ENCODE measurements around the gene TRIM67.

TRIM67 gene

GRCh38 chr1:231233735-231234417 is 72.0 kb downstream of the TRIM67 start:
- DNase-seq (ENCODE audit: low read depth): no peak

DNA sequence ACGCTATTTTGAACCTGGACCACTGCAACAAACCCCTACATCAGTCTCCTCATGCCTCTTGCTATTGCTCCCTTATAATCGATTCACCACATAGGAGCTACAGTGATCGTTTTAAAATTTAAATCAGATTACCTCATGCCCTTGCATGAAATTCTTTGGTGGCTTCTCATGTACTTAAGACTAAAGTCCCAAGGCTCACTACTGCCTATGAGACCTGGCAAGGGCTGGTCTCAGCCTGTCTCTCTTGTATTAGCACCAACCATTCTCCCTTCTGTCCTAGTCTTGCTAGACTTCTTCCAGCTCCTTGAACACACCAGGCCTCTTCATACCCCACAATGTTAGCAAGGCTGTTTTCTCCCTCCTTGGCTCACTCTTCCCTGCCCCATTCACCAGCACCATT is 72.6 kb downstream of the TRIM67 start:
- DNase-seq (ENCODE audit: low read depth): no peak

- DNase-seq (ENCODE audit: low read depth): no peak
Observed at GRCh38 chr1:231235526-231236207, 73.8 kb downstream of the TRIM67 start.

DNA sequence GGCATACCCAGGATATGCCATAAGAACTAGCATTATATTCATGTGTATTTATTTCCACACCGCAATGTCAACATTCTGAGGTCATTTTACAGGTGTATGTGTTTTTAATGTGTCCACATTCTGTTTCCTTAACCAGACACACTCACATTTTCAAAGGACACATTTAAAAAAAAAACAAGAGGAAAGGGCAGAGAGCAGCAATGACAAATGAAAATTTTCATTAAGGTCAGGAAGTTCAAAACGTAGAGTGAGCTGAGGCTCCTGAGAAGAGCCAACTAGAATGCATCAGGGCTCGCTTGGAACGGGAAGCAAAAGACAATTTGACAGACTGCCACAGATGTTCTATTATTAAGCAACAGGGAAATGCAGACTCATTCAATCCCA is 74.3 kb downstream of the TRIM67 start:
- DNase-seq (ENCODE audit: low read depth): no peak

DNA sequence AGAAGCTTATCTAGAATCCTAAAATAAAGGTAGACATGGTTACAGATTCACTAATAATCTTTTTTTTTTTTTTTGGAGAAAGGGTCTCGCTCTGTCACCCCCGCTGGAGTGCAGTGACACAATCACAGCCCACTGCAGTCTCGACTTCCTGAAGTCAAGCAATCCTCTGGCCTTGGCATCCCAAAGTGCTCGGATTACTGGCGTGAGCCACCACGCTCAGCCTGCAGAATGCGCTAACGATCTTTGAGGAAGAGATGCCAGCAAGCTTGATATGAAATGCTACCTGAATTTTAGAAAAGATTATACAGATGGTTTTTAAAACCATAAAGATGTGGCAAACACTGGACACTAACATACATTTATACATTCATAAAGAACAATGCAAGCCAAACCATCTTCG is 75.1 kb downstream of the TRIM67 start:
- no peak for DNase-seq (ENCODE audit: low read depth)

GRCh38 chr1:231238298-231238697 is 76.4 kb downstream of the TRIM67 start:
- DNase-seq (ENCODE audit: low read depth): no peak

GRCh38 chr1:231240531-231240882 is 78.6 kb downstream of the TRIM67 start:
- no peak for DNase-seq (ENCODE audit: low read depth)

GRCh38 chr1:231240883-231241735 is 79.3 kb downstream of the TRIM67 start, which contains the start of gene GNPAT:
TSS of gene GNPAT (plus strand) at chr1:231241212. CDS start at chr1:231241379, 167 bp downstream.
- peak; percentile 87 for DNase-seq (ENCODE audit: low read depth)

GRCh38 chr1:231241750-231242149 is 79.9 kb downstream of the TRIM67 start:
- no peak for DNase-seq (ENCODE audit: low read depth)

- DNase-seq (ENCODE audit: low read depth): no peak
Observed at GRCh38 chr1:231242516-231243198, 80.8 kb downstream of the TRIM67 start.

GRCh38 chr1:231248778-231249177 is 86.9 kb downstream of the TRIM67 start:
- DNase-seq (ENCODE audit: low read depth): no peak

DNA sequence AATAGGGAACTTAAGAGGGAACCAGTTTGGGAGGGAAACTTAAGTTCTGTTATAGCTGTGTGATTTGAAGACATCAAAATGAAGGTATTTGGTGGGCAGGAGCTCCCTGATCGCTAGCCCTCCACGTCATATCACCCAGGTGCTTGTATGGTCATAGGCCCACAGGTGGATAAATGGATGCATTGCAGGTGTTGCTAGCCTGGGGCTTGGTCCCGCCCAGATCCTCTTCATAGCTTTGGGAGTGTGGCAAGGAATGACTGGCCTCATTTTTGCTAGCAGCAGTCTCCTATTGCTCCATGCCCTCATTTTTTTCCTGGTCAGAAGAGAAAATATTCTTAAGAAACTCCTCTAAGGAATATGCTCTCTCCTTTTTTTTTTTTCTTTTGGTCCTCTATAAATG is 90.5 kb downstream of the TRIM67 start:
- DNase-seq (ENCODE audit: low read depth): no peak

DNA sequence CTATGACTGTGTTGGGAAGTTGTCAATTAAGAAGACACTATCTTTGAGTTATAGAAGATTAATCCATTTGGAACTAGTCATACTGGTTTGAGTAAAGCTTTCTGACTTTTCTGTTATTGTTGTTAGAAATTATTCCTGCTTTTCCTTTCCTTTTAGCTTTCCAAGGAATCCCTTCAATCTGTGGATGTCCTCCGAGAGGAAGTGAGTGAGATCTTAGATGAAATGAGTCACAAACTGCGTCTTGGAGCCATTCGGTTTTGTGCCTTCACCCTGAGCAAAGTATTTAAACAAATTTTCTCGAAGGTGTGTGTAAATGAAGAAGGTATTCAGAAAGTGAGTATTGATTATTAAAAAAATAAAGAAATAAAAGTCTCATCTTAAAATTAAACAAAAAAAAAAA is 98.5 kb downstream of the TRIM67 start:
- DNase-seq (ENCODE audit: low read depth): no peak

- DNase-seq (ENCODE audit: low read depth): no peak
Observed at GRCh38 chr1:231264642-231265041, 102.8 kb downstream of the TRIM67 start.

- DNase-seq (ENCODE audit: low read depth): no peak
Observed at GRCh38 chr1:231265379-231265778, 103.5 kb downstream of the TRIM67 start.

DNA sequence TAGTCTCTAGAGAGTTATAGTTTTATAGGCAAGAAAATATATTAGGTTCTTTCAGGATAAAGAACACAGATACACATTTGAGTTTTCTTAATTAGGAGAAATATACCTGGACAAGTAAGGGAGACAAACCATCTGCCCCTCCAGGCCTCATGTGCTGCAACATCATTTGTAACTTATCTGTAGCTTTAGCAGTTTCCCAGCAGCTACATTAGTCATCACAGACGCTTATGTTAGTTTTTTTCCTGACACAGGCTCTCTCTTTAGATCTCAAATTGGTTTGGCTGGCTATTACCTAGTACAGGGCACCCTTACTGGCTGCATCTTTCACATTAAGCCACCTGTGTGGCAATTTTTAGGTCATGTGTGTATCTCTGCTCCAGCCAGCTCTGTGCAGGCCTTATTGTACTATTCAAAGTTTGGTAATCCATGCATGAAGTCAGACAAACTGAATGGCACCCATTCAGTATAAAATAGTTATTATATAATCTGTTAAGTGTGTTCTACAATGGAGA is 105.0 kb downstream of the TRIM67 start:
- DNase-seq (ENCODE audit: low read depth): no peak
